ENCODE data around the gene MYBPH.

MYBPH gene

GRCh38 chr1:203142124-203142523 lies 33.5 kb downstream of the MYBPH start:
- FAIRE-seq: no peak
- TF ChIP-seq POLR2A (IDR thresholded peaks at IDR 0.05; ENCODE audit: low read depth, low read length) (no peak), TAF1 (IDR thresholded peaks at IDR 0.05; ENCODE audit: borderline replicate concordance, low read depth, low read length) (no peak), POLR2AphosphoS5 (IDR thresholded peaks at IDR 0.05; ENCODE audit: low read depth, low read length) (no peak)

GRCh38 chr1:203140743-203141520 lies 34.7 kb downstream of the MYBPH start:
- no peak for FAIRE-seq
- no peak for DNase-seq (ENCODE audit: insufficient read length)
- TF ChIP-seq POLR2AphosphoS5 (IDR thresholded peaks at IDR 0.05; ENCODE audit: low read depth, low read length): no peak
- no peak for TF ChIP-seq TAF1 (IDR thresholded peaks at IDR 0.05; ENCODE audit: borderline replicate concordance, low read depth, low read length)

More at GRCh38 chr1:203142124-203142523, 33.5 kb downstream of the MYBPH start:
- DNase-seq (ENCODE audit: insufficient read length): no peak

GRCh38 chr1:203139976-203140475 lies 35.6 kb downstream of the MYBPH start:
- TF ChIP-seq POLR2A (IDR thresholded peaks at IDR 0.05; ENCODE audit: low read depth, low read length): no peak
- no peak for TF ChIP-seq POLR2AphosphoS5 (IDR thresholded peaks at IDR 0.05; ENCODE audit: low read depth, low read length)
- TF ChIP-seq TAF1 (IDR thresholded peaks at IDR 0.05; ENCODE audit: borderline replicate concordance, low read depth, low read length): no peak
- DNase-seq (ENCODE audit: insufficient read length) (no peak), FAIRE-seq (no peak)

- DNase-seq (ENCODE audit: insufficient read length) (no peak), FAIRE-seq (no peak)
- no peak for TF ChIP-seq POLR2A (IDR thresholded peaks at IDR 0.05; ENCODE audit: low read depth, low read length)
- TF ChIP-seq TAF1 (IDR thresholded peaks at IDR 0.05; ENCODE audit: borderline replicate concordance, low read depth, low read length): no peak
- no peak for TF ChIP-seq POLR2AphosphoS5 (IDR thresholded peaks at IDR 0.05; ENCODE audit: low read depth, low read length)
These were observed 37.6 kb downstream of the MYBPH start for GRCh38 chr1:203138066-203138465.

GRCh38 chr1:203137324-203137723 lies 38.3 kb downstream of the MYBPH start:
- FAIRE-seq (no peak), DNase-seq (ENCODE audit: insufficient read length) (no peak)
- TF ChIP-seq POLR2AphosphoS5 (IDR thresholded peaks at IDR 0.05; ENCODE audit: low read depth, low read length): no peak
- no peak for TF ChIP-seq POLR2A (IDR thresholded peaks at IDR 0.05; ENCODE audit: low read depth, low read length)
- TF ChIP-seq TAF1 (IDR thresholded peaks at IDR 0.05; ENCODE audit: borderline replicate concordance, low read depth, low read length): no peak

- DNase-seq (ENCODE audit: insufficient read length) (no peak), FAIRE-seq (no peak)
- TF ChIP-seq POLR2A (IDR thresholded peaks at IDR 0.05; ENCODE audit: low read depth, low read length) (no peak), POLR2AphosphoS5 (IDR thresholded peaks at IDR 0.05; ENCODE audit: low read depth, low read length) (no peak), TAF1 (IDR thresholded peaks at IDR 0.05; ENCODE audit: borderline replicate concordance, low read depth, low read length) (no peak)
These were observed 39.1 kb downstream of the MYBPH start for GRCh38 chr1:203136409-203137042.

- TF ChIP-seq POLR2A (IDR thresholded peaks at IDR 0.05; ENCODE audit: low read depth, low read length): no peak
- TF ChIP-seq TAF1 (IDR thresholded peaks at IDR 0.05; ENCODE audit: borderline replicate concordance, low read depth, low read length): no peak
- no peak for TF ChIP-seq POLR2AphosphoS5 (IDR thresholded peaks at IDR 0.05; ENCODE audit: low read depth, low read length)
- peak; percentile 54 for FAIRE-seq
- DNase-seq (ENCODE audit: insufficient read length): no peak
These were observed 39.9 kb downstream of the MYBPH start for GRCh38 chr1:203135636-203136305.

GRCh38 chr1:203133970-203134725 lies 41.5 kb downstream of the MYBPH start:
- no peak for TF ChIP-seq POLR2AphosphoS5 (IDR thresholded peaks at IDR 0.05; ENCODE audit: low read depth, low read length)
- FAIRE-seq (no peak), DNase-seq (ENCODE audit: insufficient read length) (no peak)

GRCh38 chr1:203131548-203132200 lies 44.0 kb downstream of the MYBPH start:
- TF ChIP-seq POLR2AphosphoS5 (IDR thresholded peaks at IDR 0.05; ENCODE audit: low read depth, low read length) (no peak), TAF1 (IDR thresholded peaks at IDR 0.05; ENCODE audit: borderline replicate concordance, low read depth, low read length) (no peak), POLR2A (IDR thresholded peaks at IDR 0.05; ENCODE audit: low read depth, low read length) (no peak)
- no peak for DNase-seq (ENCODE audit: insufficient read length)
- FAIRE-seq: no peak

- no peak for TF ChIP-seq TAF1 (IDR thresholded peaks at IDR 0.05; ENCODE audit: borderline replicate concordance, low read depth, low read length)
- TF ChIP-seq POLR2AphosphoS5 (IDR thresholded peaks at IDR 0.05; ENCODE audit: low read depth, low read length): no peak
- TF ChIP-seq POLR2A (IDR thresholded peaks at IDR 0.05; ENCODE audit: low read depth, low read length): no peak
- no peak for FAIRE-seq
- DNase-seq (ENCODE audit: insufficient read length): no peak
These were observed 45.2 kb downstream of the MYBPH start for GRCh38 chr1:203130358-203130985.

Data from GM12892 (cell line).